WTC11 (cell line): ENCODE measurements around the gene RAC2.

Source experiments
- E2F4 ChIP-seq: sonication (generic); formaldehyde crosslinking; IDR thresholded peaks from 2 replicates; pipeline ENCODE4 v1.8.1; 2022; ENCODE audit warnings: low read depth, mild to moderate bottlenecking, moderate library complexity, missing genetic modification reagents, borderline replicate concordance
- JUN ChIP-seq: sonication (generic); formaldehyde crosslinking; IDR thresholded peaks from 2 replicates; pipeline ENCODE4 v1.8.0; 2023; ENCODE audit warnings: mild to moderate bottlenecking, missing genetic modification reagents
- SP1 ChIP-seq: sonication (generic); formaldehyde crosslinking; conservative IDR thresholded peaks from 2 replicates; pipeline ENCODE4 v1.8.1; 2022; ENCODE audit warnings: missing genetic modification reagents
- TF ChIP-seq, protein P1 (sequence below): fragments of 250-450 bp; sonication (Bioruptor Pico); conservative IDR thresholded peaks from 2 replicates; pipeline ENCODE4 v1.9.0; 2021; ENCODE audit warnings: mild to moderate bottlenecking
- TF ChIP-seq, protein P2 (sequence below): fragments of 200-600 bp; IDR thresholded peaks from 2 replicates; pipeline ENCODE4 v1.8.0; 2022; ENCODE audit warnings: antibody characterized with exemption
- TF ChIP-seq, protein P3 (sequence below): sonication (generic); formaldehyde crosslinking; conservative IDR thresholded peaks from 2 replicates; pipeline ENCODE4 v1.8.1; 2023; ENCODE audit warnings: mild to moderate bottlenecking, low read depth, missing genetic modification reagents, moderate library complexity

- no peak for TF ChIP-seq E2F4 (CRISPR knock-in tag)
- no peak for TF ChIP-seq JUN
- TF ChIP-seq, protein P1, sequence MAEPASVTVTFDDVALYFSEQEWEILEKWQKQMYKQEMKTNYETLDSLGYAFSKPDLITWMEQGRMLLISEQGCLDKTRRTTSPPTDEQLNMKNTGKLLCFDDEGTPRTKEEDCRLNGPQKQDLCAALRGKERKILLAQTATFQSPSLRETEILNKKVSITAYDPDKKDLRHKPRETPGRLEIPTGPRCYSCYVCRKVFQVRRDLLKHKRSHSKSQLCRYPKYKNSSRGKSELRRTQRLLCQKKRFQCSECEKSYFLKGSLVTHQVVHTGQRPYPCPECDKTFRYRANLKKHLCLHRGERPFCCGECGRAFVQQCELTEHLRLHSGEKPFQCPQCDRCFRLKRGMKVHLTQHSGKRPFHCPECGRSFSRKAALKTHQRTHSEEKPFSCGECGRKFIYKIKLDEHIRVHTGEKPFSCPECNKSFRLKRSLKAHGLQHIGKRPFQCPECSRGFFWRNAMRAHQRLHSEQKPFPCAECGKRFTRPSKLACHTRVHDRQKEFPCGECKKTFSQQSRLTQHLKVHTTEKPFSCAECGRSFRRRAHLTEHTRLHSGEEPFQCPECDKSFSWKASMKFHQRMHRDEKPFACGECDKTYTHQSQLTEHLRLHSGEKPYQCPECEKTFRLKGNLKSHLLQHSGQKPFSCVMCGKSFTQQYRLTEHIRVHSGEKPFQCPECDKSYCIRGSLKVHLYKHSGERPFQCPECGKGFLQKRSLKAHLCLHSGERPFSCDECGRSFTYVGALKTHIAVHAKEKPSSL (CRISPR knock-in tag): no peak
- TF ChIP-seq, protein P2, sequence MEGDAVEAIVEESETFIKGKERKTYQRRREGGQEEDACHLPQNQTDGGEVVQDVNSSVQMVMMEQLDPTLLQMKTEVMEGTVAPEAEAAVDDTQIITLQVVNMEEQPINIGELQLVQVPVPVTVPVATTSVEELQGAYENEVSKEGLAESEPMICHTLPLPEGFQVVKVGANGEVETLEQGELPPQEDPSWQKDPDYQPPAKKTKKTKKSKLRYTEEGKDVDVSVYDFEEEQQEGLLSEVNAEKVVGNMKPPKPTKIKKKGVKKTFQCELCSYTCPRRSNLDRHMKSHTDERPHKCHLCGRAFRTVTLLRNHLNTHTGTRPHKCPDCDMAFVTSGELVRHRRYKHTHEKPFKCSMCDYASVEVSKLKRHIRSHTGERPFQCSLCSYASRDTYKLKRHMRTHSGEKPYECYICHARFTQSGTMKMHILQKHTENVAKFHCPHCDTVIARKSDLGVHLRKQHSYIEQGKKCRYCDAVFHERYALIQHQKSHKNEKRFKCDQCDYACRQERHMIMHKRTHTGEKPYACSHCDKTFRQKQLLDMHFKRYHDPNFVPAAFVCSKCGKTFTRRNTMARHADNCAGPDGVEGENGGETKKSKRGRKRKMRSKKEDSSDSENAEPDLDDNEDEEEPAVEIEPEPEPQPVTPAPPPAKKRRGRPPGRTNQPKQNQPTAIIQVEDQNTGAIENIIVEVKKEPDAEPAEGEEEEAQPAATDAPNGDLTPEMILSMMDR: no peak
- no peak for TF ChIP-seq SP1 (CRISPR knock-in tag)
- TF ChIP-seq, protein P3, sequence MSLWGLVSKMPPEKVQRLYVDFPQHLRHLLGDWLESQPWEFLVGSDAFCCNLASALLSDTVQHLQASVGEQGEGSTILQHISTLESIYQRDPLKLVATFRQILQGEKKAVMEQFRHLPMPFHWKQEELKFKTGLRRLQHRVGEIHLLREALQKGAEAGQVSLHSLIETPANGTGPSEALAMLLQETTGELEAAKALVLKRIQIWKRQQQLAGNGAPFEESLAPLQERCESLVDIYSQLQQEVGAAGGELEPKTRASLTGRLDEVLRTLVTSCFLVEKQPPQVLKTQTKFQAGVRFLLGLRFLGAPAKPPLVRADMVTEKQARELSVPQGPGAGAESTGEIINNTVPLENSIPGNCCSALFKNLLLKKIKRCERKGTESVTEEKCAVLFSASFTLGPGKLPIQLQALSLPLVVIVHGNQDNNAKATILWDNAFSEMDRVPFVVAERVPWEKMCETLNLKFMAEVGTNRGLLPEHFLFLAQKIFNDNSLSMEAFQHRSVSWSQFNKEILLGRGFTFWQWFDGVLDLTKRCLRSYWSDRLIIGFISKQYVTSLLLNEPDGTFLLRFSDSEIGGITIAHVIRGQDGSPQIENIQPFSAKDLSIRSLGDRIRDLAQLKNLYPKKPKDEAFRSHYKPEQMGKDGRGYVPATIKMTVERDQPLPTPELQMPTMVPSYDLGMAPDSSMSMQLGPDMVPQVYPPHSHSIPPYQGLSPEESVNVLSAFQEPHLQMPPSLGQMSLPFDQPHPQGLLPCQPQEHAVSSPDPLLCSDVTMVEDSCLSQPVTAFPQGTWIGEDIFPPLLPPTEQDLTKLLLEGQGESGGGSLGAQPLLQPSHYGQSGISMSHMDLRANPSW (CRISPR knock-in tag): no peak
These were observed 1.7 kb upstream of the RAC2 start for GRCh38 chr22:37245740-37246139.
